ENCODE measurements around the gene CPA3.

Gene CPA3

GRCh38 chr3:148865049-148865448 is at the start of gene CPA3:
Gene CPA3 (plus strand): TSS chr3:148865296. CDS start chr3:148865308, 12 bp downstream.
- Histone ChIP-seq H3K9me3 (no peaks in the 10 kb centered on the region), H3K4me3 (no peak within 1 kb of the TSS), H3K27me3 (no peaks in the 10 kb centered on the region), H3K27ac (no peak within 1 kb of the TSS), H3K36me3 (no peaks in the 10 kb centered on the region), H3K4me1 (no peaks in the 10 kb centered on the region), H4K20me1 (no peaks in the 10 kb centered on the region), H3K9ac (no peak within 1 kb of the TSS), H3K4me2 (no peak within 1 kb of the TSS)
- TF ChIP-seq Cebpa-rat (IDR thresholded peaks at IDR 0.05): no peak

- Histone ChIP-seq H3K36me3 (no peaks in the 10 kb centered on the region), H3K4me2 (no peak overlapping the region), H3K4me1 (no peaks in the 10 kb centered on the region), H4K20me1 (no peaks in the 10 kb centered on the region), H3K9ac (no peak overlapping the region), H3K27ac (no peak overlapping the region), H3K4me3 (no peak overlapping the region), H3K27me3 (no peaks in the 10 kb centered on the region), H3K9me3 (peaks cover 5% of the 10 kb centered on the region; the same call in 1 of the 2 replicates)
- no peak for TF ChIP-seq Cebpa-rat (IDR thresholded peaks at IDR 0.05)
These were observed 49.6 kb upstream of the CPA3 start for GRCh38 chr3:148815316-148816110.

DNA sequence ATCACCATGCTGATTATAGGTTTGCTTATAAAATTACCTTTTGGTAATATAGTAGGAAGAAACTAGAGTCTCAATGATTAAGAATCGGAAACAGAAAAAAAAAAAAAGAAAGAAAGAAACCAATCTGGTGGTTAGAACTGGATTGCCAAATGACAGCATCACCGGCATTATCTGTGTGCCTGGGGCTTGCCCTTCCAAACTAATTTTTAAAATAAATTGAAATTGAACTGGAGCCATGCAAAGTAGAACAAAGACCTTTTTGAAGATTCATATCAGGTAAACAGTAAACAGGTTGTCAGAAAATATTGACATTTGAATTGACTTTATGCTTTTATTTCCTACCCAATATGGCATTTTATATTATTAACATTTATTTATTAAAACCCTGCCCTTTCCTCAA is 48.7 kb upstream of the CPA3 start:
- H3K27ac ChIP-seq: no peak overlapping the region
- peaks cover 4% of the 10 kb centered on the region; the same call in 1 of the 2 replicates for H3K9me3 ChIP-seq
- no peaks in the 10 kb centered on the region for H3K36me3 ChIP-seq
- H3K4me3 ChIP-seq: no peak overlapping the region
- H4K20me1 ChIP-seq: no peaks in the 10 kb centered on the region
- no peaks in the 10 kb centered on the region for H3K27me3 ChIP-seq
- H3K4me2 ChIP-seq: no peak overlapping the region
- H3K9ac ChIP-seq: no peak overlapping the region
- no peaks in the 10 kb centered on the region for H3K4me1 ChIP-seq
- no peak for TF ChIP-seq Cebpa-rat (IDR thresholded peaks at IDR 0.05)

GRCh38 chr3:148816981-148817525 is 48.0 kb upstream of the CPA3 start:
- no peak for TF ChIP-seq Cebpa-rat (IDR thresholded peaks at IDR 0.05)
- no peaks in the 10 kb centered on the region for H3K27me3 ChIP-seq
- no peaks in the 10 kb centered on the region for H3K4me1 ChIP-seq
- no peak overlapping the region for H3K27ac ChIP-seq
- H3K9ac ChIP-seq: no peak overlapping the region
- H3K4me2 ChIP-seq: no peak overlapping the region
- H4K20me1 ChIP-seq: no peaks in the 10 kb centered on the region
- H3K4me3 ChIP-seq: no peak overlapping the region
- H3K36me3 ChIP-seq: no peaks in the 10 kb centered on the region
- no peaks in the 10 kb centered on the region for H3K9me3 ChIP-seq

DNA sequence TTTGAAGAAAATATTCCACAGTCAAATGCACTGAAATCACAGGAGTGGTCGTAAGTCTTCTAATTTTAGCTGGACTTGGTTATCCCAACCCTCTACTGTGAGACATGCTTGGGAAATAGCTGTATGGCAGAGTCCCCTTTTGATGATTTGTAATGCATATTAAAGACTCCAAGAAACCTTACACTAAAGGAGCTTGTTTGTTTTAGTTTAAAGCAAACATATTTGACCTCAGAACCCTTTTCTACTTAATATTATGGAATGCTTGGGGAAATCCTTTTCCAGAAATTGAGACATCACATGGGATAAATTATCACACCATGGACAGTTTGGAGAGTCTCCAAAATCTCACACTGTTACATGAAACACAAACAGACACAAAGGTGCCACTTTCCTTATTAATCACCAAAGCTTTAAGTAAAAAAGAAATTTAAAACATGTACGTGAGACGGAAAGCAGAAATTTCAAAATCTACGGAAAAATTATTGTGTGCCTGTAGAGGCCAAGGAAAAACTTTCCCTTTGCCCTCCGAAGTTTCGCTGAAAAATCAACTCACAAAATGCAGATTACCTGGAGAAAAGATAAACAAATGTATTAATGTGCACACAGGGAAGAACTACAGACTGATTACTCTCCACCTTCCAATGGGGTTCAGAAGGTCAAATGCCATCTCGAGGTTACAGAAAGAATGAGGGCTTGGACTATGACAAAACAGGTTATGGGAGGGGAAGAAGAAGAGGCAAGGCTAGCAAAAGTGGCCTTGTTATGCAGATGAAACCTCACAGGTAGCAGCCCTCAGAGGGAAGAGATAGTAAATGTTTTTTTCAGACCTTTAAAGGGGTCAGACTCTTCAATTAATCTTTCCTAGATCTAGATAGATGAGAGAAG is 44.5 kb upstream of the CPA3 start:
- Histone ChIP-seq H3K36me3 (no peaks in the 10 kb centered on the region), H3K4me1 (no peaks in the 10 kb centered on the region), H3K4me2 (no peak overlapping the region), H3K4me3 (no peak overlapping the region), H3K9me3 (no peaks in the 10 kb centered on the region), H4K20me1 (no peaks in the 10 kb centered on the region), H3K9ac (no peak overlapping the region), H3K27ac (no peak overlapping the region), H3K27me3 (no peaks in the 10 kb centered on the region)
- TF ChIP-seq Cebpa-rat (IDR thresholded peaks at IDR 0.05): no peak

GRCh38 chr3:148823026-148823425 is 42.1 kb upstream of the CPA3 start:
- H3K27ac ChIP-seq: no peak overlapping the region
- H3K36me3 ChIP-seq: no peaks in the 10 kb centered on the region
- no peak overlapping the region for H3K9ac ChIP-seq
- no peaks in the 10 kb centered on the region for H3K4me1 ChIP-seq
- TF ChIP-seq Cebpa-rat (IDR thresholded peaks at IDR 0.05): no peak
- H3K4me2 ChIP-seq: no peak overlapping the region
- no peaks in the 10 kb centered on the region for H3K9me3 ChIP-seq
- no peaks in the 10 kb centered on the region for H4K20me1 ChIP-seq
- no peak overlapping the region for H3K4me3 ChIP-seq
- no peaks in the 10 kb centered on the region for H3K27me3 ChIP-seq

DNA sequence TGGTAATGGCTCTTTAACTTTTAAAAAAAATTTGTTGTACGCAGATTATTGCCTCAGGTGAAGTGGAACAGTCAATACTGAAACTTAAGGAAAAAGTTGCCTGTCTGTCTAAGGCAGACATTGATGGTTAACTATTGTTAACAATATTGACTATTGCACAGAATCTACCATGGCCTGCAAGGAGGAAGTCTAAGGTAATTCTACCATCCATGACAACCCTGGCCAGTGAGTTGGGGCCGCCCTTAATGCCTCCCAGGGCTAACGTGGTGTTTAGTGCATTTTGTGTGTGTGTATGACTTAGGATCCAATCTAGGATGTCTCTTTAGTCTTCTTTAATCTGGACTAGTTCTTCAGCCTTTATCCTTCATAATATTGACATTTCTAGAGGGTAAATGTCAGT is 39.6 kb upstream of the CPA3 start:
- H3K4me3 ChIP-seq: no peak overlapping the region
- no peaks in the 10 kb centered on the region for H3K9me3 ChIP-seq
- no peak for TF ChIP-seq Cebpa-rat (IDR thresholded peaks at IDR 0.05)
- H3K4me1 ChIP-seq: no peaks in the 10 kb centered on the region
- H3K27me3 ChIP-seq: no peaks in the 10 kb centered on the region
- H3K4me2 ChIP-seq: no peak overlapping the region
- no peak overlapping the region for H3K9ac ChIP-seq
- H3K27ac ChIP-seq: no peak overlapping the region
- no peaks in the 10 kb centered on the region for H4K20me1 ChIP-seq
- H3K36me3 ChIP-seq: no peaks in the 10 kb centered on the region

DNA sequence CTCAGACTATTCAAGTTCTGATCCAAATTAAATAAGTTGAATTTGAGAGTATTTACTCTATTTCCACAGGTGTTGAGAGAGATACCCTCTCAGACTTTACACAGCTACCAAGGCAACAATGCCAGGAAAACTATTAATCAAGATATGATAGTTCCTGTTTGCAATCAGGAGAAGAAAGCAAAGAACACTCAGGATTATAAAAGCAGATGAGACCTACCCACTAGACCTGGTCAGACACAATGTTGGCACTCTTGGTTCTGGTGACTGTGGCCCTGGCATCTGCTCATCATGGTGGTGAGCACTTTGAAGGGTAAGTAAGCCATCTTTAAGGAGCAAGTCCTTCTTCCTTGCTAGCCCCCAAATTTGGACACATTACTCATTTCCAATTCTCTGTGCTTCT is 37.5 kb upstream of the CPA3 start, which contains the start of gene CPB1:
Gene CPB1 (plus strand): TSS at position 227 of the 400 bp plus-strand sequence. CDS start 13 bp downstream, at position 240.
- no peaks in the 10 kb centered on the region for H3K27me3 ChIP-seq
- H3K27ac ChIP-seq: no peak within 1 kb of the TSS
- no peaks in the 10 kb centered on the region for H3K36me3 ChIP-seq
- H3K9me3 ChIP-seq: no peaks in the 10 kb centered on the region
- no peak for TF ChIP-seq Cebpa-rat (IDR thresholded peaks at IDR 0.05)
- no peaks in the 10 kb centered on the region for H4K20me1 ChIP-seq
- H3K4me3 ChIP-seq: no peak within 1 kb of the TSS
- no peak within 1 kb of the TSS for H3K9ac ChIP-seq
- no peaks in the 10 kb centered on the region for H3K4me1 ChIP-seq
- no peak within 1 kb of the TSS for H3K4me2 ChIP-seq

DNA sequence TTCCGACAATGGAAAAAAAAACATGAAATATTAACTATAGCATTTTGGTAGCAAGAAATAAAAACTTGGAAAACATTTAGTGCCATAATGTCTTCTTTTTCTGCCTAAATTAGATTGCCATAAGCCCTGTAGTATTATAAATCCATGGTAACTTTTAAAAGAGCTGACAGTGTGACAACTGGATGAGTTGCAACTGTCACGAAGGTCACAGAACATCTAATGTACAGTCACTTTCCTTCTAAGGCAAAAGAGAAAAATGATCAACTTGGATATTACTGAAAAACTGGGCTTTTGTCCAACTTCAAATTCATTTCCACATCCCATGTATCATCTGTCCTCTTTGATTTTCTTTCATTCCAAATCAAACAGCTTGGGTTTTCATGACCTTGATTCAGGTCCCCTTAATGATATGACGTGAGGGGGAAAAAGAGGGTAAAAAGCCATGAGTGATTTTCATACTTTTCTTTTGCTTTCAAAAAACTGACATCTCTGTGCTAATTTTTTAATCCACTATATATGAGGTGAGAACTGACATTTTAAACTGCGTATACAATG is 36.9 kb upstream of the CPA3 start:
- H3K9ac ChIP-seq: no peak overlapping the region
- no peaks in the 10 kb centered on the region for H3K9me3 ChIP-seq
- no peaks in the 10 kb centered on the region for H4K20me1 ChIP-seq
- H3K36me3 ChIP-seq: no peaks in the 10 kb centered on the region
- TF ChIP-seq Cebpa-rat (IDR thresholded peaks at IDR 0.05): no peak
- no peaks in the 10 kb centered on the region for H3K27me3 ChIP-seq
- H3K27ac ChIP-seq: no peak overlapping the region
- H3K4me1 ChIP-seq: no peaks in the 10 kb centered on the region
- no peak overlapping the region for H3K4me2 ChIP-seq
- no peak overlapping the region for H3K4me3 ChIP-seq

Measured in BLaER1 (cell line).